K562 (cell line): ENCODE results near the gene KRT5. TPM values are rescaled to one million over a fixed set of nuclear protein-coding genes. Genes with fewer than 3 reads are reported as not detected.

Source experiments
- ATAC-seq: fragments of 200-7000 bp; cut with Tn5 transposase; 3 replicates; pipeline ENCODE4 v1.9.1; 2020; ENCODE audit warnings: moderate library complexity
- BruUV-seq: library from RNA; stranded (reverse); fragments of 400-500 nt; replicated peaks from 2 replicates; lab custom pipeline; 2021; lab: Mats Ljungman, UMichigan
- CTCF ChIA-PET: fragments of 300-600 bp; formaldehyde crosslinking; extraction: SDS; loops from one replicate; lab custom pipeline; 2021; ENCODE audit warnings: low intra/inter-chr PET ratio; lab: Yijun Ruan, JAX
- POLR2A ChIA-PET: fragments of 300-600, 350-650 bp; sonication (Branson Sonifier 250); formaldehyde crosslinking; extraction: SDS; loops from one replicate; lab custom pipeline; 2021; ENCODE audit warnings: antibody characterized with exemption, inconsistent platforms; lab: Yijun Ruan, JAX
- DNase-seq, 4 experiments: peaks; one replicate each; pipeline versions ENCODE4 v3.0.0 to v3.0.0-alpha.2; 2011 to 2018; ENCODE audit warnings: low spot score in 3 of 4, mixed read lengths in 3 of 4; ENCODE audit errors: extremely low read depth in 1 of 4
- FAIRE-seq: peaks from 2 replicates; lab custom pipeline; 2011; peaks lifted over from hg19 to GRCh38; lab: Jason Lieb, UNC
- H2AFZ ChIP-seq: 2 replicates; pipeline ENCODE4 v1.6.0; 2011; ENCODE audit warnings: low read depth, low read length, control low read depth, inconsistent platforms
- H3K27ac ChIP-seq: fragments of 200-600 bp; 3 replicates; pipeline ENCODE4 v1.8.0; 2011; ENCODE audit warnings: low read depth, mild to moderate bottlenecking, control low read depth, inconsistent platforms, low read length, moderate library complexity, mixed read lengths; ENCODE audit errors: extremely low read depth
- H3K27me3 ChIP-seq, 2 experiments: fragments of 300-600 bp in 1 of 2; 2 replicates in 1 of 2; 3 replicates in 1 of 2; pipeline versions ENCODE4 v1.6.0 to v1.8.0; 2011; ENCODE audit warnings: inconsistent platforms in 2 of 2, low read length in 2 of 2, mild to moderate bottlenecking in 1 of 2, mixed read lengths in 1 of 2, moderate library complexity in 1 of 2; ENCODE audit not compliant: control insufficient read depth in 2 of 2, insufficient read depth in 2 of 2
- H3K36me3 ChIP-seq: fragments of 300-600 bp; 3 replicates; pipeline ENCODE4 v1.8.0; 2011; ENCODE audit warnings: mild to moderate bottlenecking, low read length, inconsistent platforms; ENCODE audit not compliant: control insufficient read depth, insufficient read depth
- H3K4me1 ChIP-seq, 2 experiments: fragments of 200-600 bp in 1 of 2; replicated peaks in 1 of 2; 2 replicates in 1 of 2; 3 replicates in 1 of 2; pipeline versions ENCODE4 v1.5.1 to v1.8.0; 2011; ENCODE audit warnings: inconsistent platforms in 2 of 2, low read length in 2 of 2, mild to moderate bottlenecking in 1 of 2, mixed read lengths in 1 of 2, moderate library complexity in 1 of 2; ENCODE audit not compliant: control insufficient read depth in 2 of 2, insufficient read depth in 2 of 2
- H3K4me2 ChIP-seq: 2 replicates; pipeline ENCODE4 v1.6.1; 2011; ENCODE audit warnings: low read length, control low read depth, inconsistent platforms, mixed read lengths; ENCODE audit not compliant: insufficient read depth
- H3K4me3 ChIP-seq: fragments of 200-600 bp; sonication (generic), shearing (Covaris generic); 2 replicates; pipeline ENCODE4 v1.5.1; 2016; ENCODE audit warnings: control low read depth, inconsistent platforms
- H3K79me2 ChIP-seq: fragments of 200-600 bp; 3 replicates; pipeline ENCODE4 v1.8.0; 2011; ENCODE audit warnings: low read length, inconsistent platforms; ENCODE audit not compliant: control insufficient read depth, insufficient read depth
- H3K9ac ChIP-seq, 2 experiments: 2 replicates each; pipeline versions ENCODE4 v1.6.0 to v1.6.1; 2011; ENCODE audit warnings: low read depth in 2 of 2, low read length in 2 of 2, control low read depth in 1 of 2, inconsistent platforms in 1 of 2, mild to moderate bottlenecking in 1 of 2, mixed read lengths in 1 of 2; ENCODE audit not compliant: insufficient read depth in 1 of 2
- H3K9me1 ChIP-seq: one replicate; pipeline ENCODE4 v1.6.0; 2011; ENCODE audit warnings: inconsistent platforms, mild to moderate bottlenecking, low read length, moderate library complexity; ENCODE audit not compliant: control insufficient read depth, insufficient read depth
- H3K9me3 ChIP-seq: replicated peaks from 2 replicates; pipeline ENCODE4 v1.5.1; 2011; ENCODE audit warnings: low read depth, low read length, inconsistent platforms; ENCODE audit not compliant: control insufficient read depth, insufficient read depth
- H4K20me1 ChIP-seq: replicated peaks from 2 replicates; pipeline ENCODE4 v1.6.1; 2011; ENCODE audit warnings: low read length, inconsistent platforms, mixed read lengths; ENCODE audit not compliant: control insufficient read depth, insufficient read depth
- ARNT ChIP-seq, 2 experiments: fragments of 450-650 bp; IDR thresholded peaks; 2 replicates each; pipeline ENCODE4 v1.6.1; 2016; ENCODE audit warnings: mild to moderate bottlenecking in 1 of 2
- CUX1 ChIP-seq: fragments of 200-800 bp; sonication (Bioruptor generic); IDR thresholded peaks from 2 replicates; pipeline ENCODE4 v1.6.1; 2016; ENCODE audit warnings: missing genetic modification characterization, missing compliant biosample characterization
- ETS2 ChIP-seq: IDR thresholded peaks from 2 replicates; pipeline ENCODE4 v1.6.1; 2016; ENCODE audit warnings: borderline replicate concordance, missing genetic modification characterization, mild to moderate bottlenecking, moderate library complexity, missing compliant biosample characterization; ENCODE audit not compliant: poor library complexity, severe bottlenecking
- KLF13 ChIP-seq: fragments of 450-650 bp; IDR thresholded peaks from 2 replicates; pipeline ENCODE4 v1.6.1; 2016; ENCODE audit warnings: missing genetic modification characterization, low read depth, mild to moderate bottlenecking, missing compliant biosample characterization, moderate library complexity, borderline replicate concordance
- NONO ChIP-seq, 2 experiments: fragments of 200-400 bp in 1 of 2; fragments of 450-650 bp in 1 of 2; formaldehyde crosslinking in 1 of 2; IDR thresholded peaks; 2 replicates each; pipeline ENCODE4 v1.6.1; 2017; ENCODE audit warnings: low read depth in 2 of 2, mild to moderate bottlenecking in 2 of 2, moderate library complexity in 2 of 2, low read length in 1 of 2
- NR2C2 ChIP-seq, 2 experiments: fragments of 200-800 bp in 1 of 2; sonication (Bioruptor generic) in 1 of 2; sonication (generic) in 1 of 2; formaldehyde crosslinking in 1 of 2; IDR thresholded peaks; 2 replicates each; pipeline versions ENCODE4 v1.6.1 to v1.8.0; 2016 to 2022; ENCODE audit warnings: mild to moderate bottlenecking in 1 of 2, missing compliant biosample characterization in 1 of 2, missing genetic modification characterization in 1 of 2, missing genetic modification reagents in 1 of 2
- PHB ChIP-seq: fragments of 250-450 bp; sonication (Bioruptor Pico); IDR thresholded peaks from 2 replicates; pipeline ENCODE4 v1.5.0; 2021
- RBM39 ChIP-seq: fragments of 200-400 bp; formaldehyde crosslinking; optimal IDR thresholded peaks from 2 replicates; pipeline ENCODE3; 2018; ENCODE audit warnings: low read depth, low read length
- TOE1 ChIP-seq, 2 experiments: fragments of 450-650 bp in 1 of 2; sonication (generic) in 1 of 2; formaldehyde crosslinking in 1 of 2; IDR thresholded peaks; 2 replicates each; pipeline versions ENCODE4 v1.7.1 to v1.8.0; 2016 to 2022; ENCODE audit warnings: borderline replicate concordance in 2 of 2, mild to moderate bottlenecking in 2 of 2, antibody characterized with exemption in 1 of 2, inconsistent platforms in 1 of 2, low read depth in 1 of 2, missing genetic modification reagents in 1 of 2, moderate library complexity in 1 of 2
- TRIM25 ChIP-seq: fragments of 450-650 bp; IDR thresholded peaks from 2 replicates; pipeline ENCODE4 v1.7.0; 2016; ENCODE audit warnings: borderline replicate concordance
- ZNF639 ChIP-seq, 2 experiments: fragments of 200-800 bp in 1 of 2; sonication (Bioruptor generic) in 1 of 2; sonication (generic) in 1 of 2; formaldehyde crosslinking in 1 of 2; IDR thresholded peaks in 1 of 2; conservative IDR thresholded peaks in 1 of 2; 2 replicates each; pipeline versions ENCODE4 v1.5.0 to v1.6.1; 2016 to 2020; ENCODE audit warnings: missing compliant biosample characterization in 1 of 2, missing genetic modification characterization in 1 of 2, missing genetic modification reagents in 1 of 2
- WGBS: fragments of 100-300 bp; shearing (Covaris generic); methylation state at CpG from one replicate; pipeline ENCODE4 v1.1.6; 2016; ENCODE audit warnings: low coverage, mixed read lengths; ENCODE audit not compliant: insufficient coverage; ENCODE audit errors: missing lambda C conversion rate; 5-methylcytosine and 5-hydroxymethylcytosine counted together
- in situ Hi-C: fragments of 300-500 bp; cut with MboI; formaldehyde crosslinking; loops from 4 replicates; pipeline ENCODE4 v1.15.0; 2018; ENCODE audit warnings: inconsistent platforms, mixed read lengths
- intact Hi-C: fragments of 100-400 bp; cut with micrococcal nuclease; formaldehyde crosslinking; loops from 2 replicates; pipeline ENCODE4 v1.14.2; 2022
- polyA plus RNA-seq, 8 experiments: library from polyadenylated mRNA; depleted of rRNA in 4 of 8; stranded (reverse) in 5 of 8; unstranded in 3 of 8; fragments of >200 nt; fragmentation: Nextera tagmentation in 2 of 8; fragmentation: Illumina TruSeq in 1 of 8; extraction: Ambion mirVana in 2 of 8; extraction: Trizol in 1 of 8; gene quantifications; 2 replicates each; pipeline versions ENCODE4 v1.2.1 to v1.2.3, GENCODE V29; 2011 to 2014; ENCODE audit warnings: inconsistent platforms in 1 of 8, missing spikeins in 1 of 8
- total RNA-seq, 7 experiments: library from RNA; depleted of rRNA in 6 of 7; stranded (reverse); fragments of >200 nt in 6 of 7; fragmentation: Illumina TruSeq in 2 of 7; extraction: Trizol in 2 of 7; gene quantifications; 2 replicates each; pipeline versions ENCODE4 v1.2.1 to v1.2.3, GENCODE V29; 2011 to 2021; ENCODE audit warnings: low replicate concordance in 1 of 7

KRT5 gene
- total and polyA plus RNA-seq, 9 of the 15 experiments (the other 6 are each of a cell fraction or from before 2014, with no cell fraction given), result 0.32 TPM; not detected in 8

GRCh38 chr12:52564582-52564981 is 44.4 kb upstream of the KRT5 start:
- Histone ChIP-seq H4K20me1 (peaks cover 8% of the 10 kb centered on the region; the same call in 1 of the 2 replicates), H3K4me2 (no peak overlapping the region), H3K36me3 (no peaks in the 10 kb centered on the region), H3K4me1 (peaks cover 0 to 4% of the 10 kb centered on the region in 2 experiments; a peak in 2 of 5 replicates), H3K27ac (no peak overlapping the region), H3K4me3 (no peak overlapping the region), H3K9me3 (no peaks in the 10 kb centered on the region), H3K9ac (no peak overlapping the region), H3K9me1 (peaks cover 3% of the 10 kb centered on the region), H3K79me2 (no peaks in the 10 kb centered on the region), H3K27me3 (peaks cover 10 to 44% of the 10 kb centered on the region in 2 experiments; a peak in 4 of 5 replicates), H2AFZ (no peak overlapping the region)
- no peak for FAIRE-seq
- POLR2A ChIA-PET, result no interaction called here
- no peak for DNase-seq
- WGBS, result 5% methylated on average over 1 of the region's 1 CpG
- no TSS peak for BruUV-seq
- no peak for ATAC-seq
- in situ Hi-C loops, result no loop called here
- CTCF ChIA-PET, result no interaction called here
- intact Hi-C loops, result no loop called here
- TF ChIP-seq NR2C2 (CRISPR knock-in tag; IDR thresholded peaks at IDR 0.05) (no peak), NR2C2 (tag; IDR thresholded peaks at IDR 0.05) (no peak), TRIM25 (no peak), RBM39 (no peak), ETS2 (tag) (no peak), NONO (IDR thresholded peaks at IDR 0.05; ENCODE audit: low read depth in 2 of 2, low read length in 1 of 2) (no peak), PHB (no peak), KLF13 (tag) (no peak), TOE1 (IDR thresholded peaks at IDR 0.05; ENCODE audit: borderline replicate concordance) (no peak), TOE1 (CRISPR knock-in tag; IDR thresholded peaks at IDR 0.05; ENCODE audit: borderline replicate concordance, low read depth) (no peak), CUX1 (CRISPR knock-in tag) (no peak), ARNT (IDR thresholded peaks at IDR 0.05) (no peak), ZNF639 (CRISPR knock-in tag; conservative IDR thresholded peaks at IDR 0.05 in 1 of 2, IDR thresholded peaks at IDR 0.05 in 1 of 2) (no peak)
